Kidney (tissue), 14 donors: ENCODE measurements around the gene ARSI. TPM values are rescaled to one million over a fixed set of nuclear protein-coding genes. Genes with fewer than 3 reads are reported as not detected.

Source experiments
- DNase-seq, 5 donors: peaks; one replicate each; pipeline ENCODE4 v3.0.0-alpha.2; 2013 to 2020
- FAIRE-seq: peaks from 2 replicates; lab custom pipeline; 2012; peaks lifted over from hg19 to GRCh38; lab: Jason Lieb, UNC
- H3K27ac ChIP-seq, 2 donors: one replicate each; pipeline ENCODE4 v1.7.0; 2013; ENCODE audit warnings: low read depth in 2 of 2, low read length in 2 of 2, inconsistent platforms in 1 of 2
- H3K27me3 ChIP-seq: one replicate; pipeline ENCODE4 v1.7.1; 2013; ENCODE audit warnings: low read length, inconsistent platforms; ENCODE audit not compliant: control insufficient read depth, insufficient read depth
- H3K36me3 ChIP-seq, 3 donors: one replicate each; pipeline versions ENCODE4 v1.7.0 to v1.7.1; 2013; ENCODE audit warnings: low read length in 3 of 3, control low read depth in 1 of 3, inconsistent platforms in 1 of 3; ENCODE audit not compliant: insufficient read depth in 3 of 3, control insufficient read depth in 2 of 3
- H3K4me1 ChIP-seq, 3 donors: one replicate each; pipeline versions ENCODE4 v1.7.0 to v1.7.1; 2013; ENCODE audit warnings: low read length in 3 of 3, inconsistent platforms in 1 of 3, low read depth in 1 of 3; ENCODE audit not compliant: control insufficient read depth in 2 of 3, insufficient read depth in 2 of 3
- H3K4me3 ChIP-seq, 3 donors: one replicate each; pipeline versions ENCODE4 v1.7.0 to v1.8.1; 2013; ENCODE audit warnings: low read length in 3 of 3, control low read depth in 1 of 3, inconsistent platforms in 1 of 3
- H3K9ac ChIP-seq, 3 donors: one replicate each; pipeline versions ENCODE4 v1.7.0 to v1.7.1; 2013; ENCODE audit warnings: low read length in 3 of 3, control low read depth in 1 of 3, inconsistent platforms in 1 of 3
- H3K9me3 ChIP-seq, 3 donors: one replicate each; pipeline versions ENCODE4 v1.7.0 to v1.7.1; 2013; ENCODE audit warnings: low read length in 3 of 3, control low read depth in 1 of 3, inconsistent platforms in 1 of 3; ENCODE audit not compliant: control insufficient read depth in 2 of 3, insufficient read depth in 1 of 3
- intact Hi-C: fragments of 100-400 bp; cut with DNase I; formaldehyde crosslinking; loops from one replicate; pipeline ENCODE4 v1.11.1; 2022
- polyA plus RNA-seq: library from polyadenylated mRNA; stranded (reverse); fragments of 350-450 nt; fragmentation: Illumina TruSeq; extraction: RNeasy Lipid Tissue Mini Kit (QIAGEN cat#74804); gene quantifications from one replicate; pipeline ENCODE4 v1.2.3, GENCODE V29; 2014; ENCODE audit warnings: low read depth, low replicate concordance; ENCODE audit not compliant: insufficient read depth
- total RNA-seq: library from RNA; stranded (reverse); fragmentation: NEBNext Ultra II Directional; extraction: Animal tissue kit (Norgen Biotek cat#: 25700); gene quantifications from one replicate; pipeline ENCODE4 v1.2.1, GENCODE V29; 2021
- TF ChIP-seq, protein P1 (sequence below): IDR thresholded peaks from 3 replicates; pipeline ENCODE4 v1.5.1; 2012; ENCODE audit warnings: mild to moderate bottlenecking, moderate library complexity, borderline replicate concordance; ENCODE audit not compliant: insufficient read depth; ENCODE audit errors: extremely low read depth
- donor health status: control.
- donor health status: control.
- donor health status: control.
- donor health status: control.
- donor health status: control.
- donor health status: DM: yes; HTN: yes; CAD: no.
- donor health status: Normal renal cell carcinoma (clear cell type).

Gene ARSI
- total and polyA plus RNA-seq, 2 donors from 2014 or later: 0.57 to 1.1 TPM

DNA sequence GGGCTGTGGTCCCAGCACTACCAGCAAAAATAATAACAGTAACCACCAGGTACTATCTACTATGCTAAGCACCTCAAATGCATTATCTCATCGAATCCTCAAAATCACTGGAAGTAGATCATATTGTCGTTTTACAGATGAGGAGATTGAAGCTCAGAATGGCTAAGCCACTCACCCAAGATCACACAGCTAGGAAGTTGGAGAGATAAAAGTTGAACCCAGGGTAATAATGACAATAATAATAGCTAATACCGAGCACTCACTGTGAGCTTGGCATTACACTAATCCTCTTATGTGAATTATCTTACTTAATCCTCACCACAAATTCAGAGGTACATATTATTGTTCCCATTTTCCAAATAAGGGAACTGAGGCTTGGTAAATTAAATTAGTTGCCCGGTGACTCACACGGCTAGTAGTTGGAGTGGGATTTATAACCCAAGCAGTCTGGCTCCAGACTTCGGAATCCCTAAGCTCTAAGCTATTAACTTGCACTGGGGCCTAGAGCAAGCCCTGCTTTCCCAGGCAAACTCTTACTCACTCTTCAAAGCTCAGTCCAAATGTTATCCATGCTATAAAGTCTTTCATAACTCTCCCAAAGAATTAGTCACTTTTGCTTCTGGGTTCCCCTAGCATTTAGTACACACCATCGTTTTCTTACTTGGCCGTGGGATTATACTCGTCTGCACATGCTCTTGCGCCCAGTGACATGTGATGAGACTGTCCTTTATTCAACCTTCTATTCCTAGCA lies 3.8 kb downstream of the ARSI start:
- no peak overlapping the region for H3K4me3 ChIP-seq

DNA sequence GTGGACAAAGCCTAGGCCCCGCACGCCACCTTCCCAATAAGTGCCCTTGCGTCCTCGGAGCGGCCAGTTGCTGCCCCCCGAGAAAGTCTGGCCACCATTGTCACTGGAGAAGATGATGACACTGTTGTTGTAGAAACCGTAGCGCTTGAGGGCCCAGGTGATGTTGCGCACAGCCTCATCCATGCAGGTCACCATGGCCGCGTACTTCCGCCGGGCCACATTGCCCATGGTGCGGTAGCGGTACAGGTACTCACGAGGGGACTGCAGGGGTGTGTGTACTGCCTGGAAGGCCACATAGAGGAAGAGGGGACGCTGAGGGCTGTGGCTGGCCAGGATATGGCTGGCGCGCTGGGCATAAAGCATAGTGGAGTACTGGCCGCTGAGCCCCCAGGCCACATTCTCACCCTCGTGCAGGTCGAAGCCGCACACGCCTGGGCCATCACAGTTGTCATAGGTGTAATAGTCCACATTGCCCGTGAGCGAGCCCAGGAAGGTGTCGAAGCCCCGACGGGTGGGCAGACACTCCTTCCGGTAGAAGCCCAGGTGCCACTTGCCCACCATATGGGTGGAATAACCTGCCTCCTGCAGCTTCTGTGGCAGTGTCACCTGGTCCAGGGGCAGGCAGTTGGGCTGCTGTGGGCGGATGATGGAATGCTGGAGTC lies 4.6 kb downstream of the ARSI start:
- H3K4me1 ChIP-seq: peaks cover 0 to 11% (median under 1%) of the 10 kb centered on the region in 3 donors
- no peaks in the 10 kb centered on the region for H3K36me3 ChIP-seq
- H3K27ac ChIP-seq: no peak overlapping the region

More for the DNA sequence above, 3.8 kb downstream of the ARSI start:
- TF ChIP-seq, protein P1, sequence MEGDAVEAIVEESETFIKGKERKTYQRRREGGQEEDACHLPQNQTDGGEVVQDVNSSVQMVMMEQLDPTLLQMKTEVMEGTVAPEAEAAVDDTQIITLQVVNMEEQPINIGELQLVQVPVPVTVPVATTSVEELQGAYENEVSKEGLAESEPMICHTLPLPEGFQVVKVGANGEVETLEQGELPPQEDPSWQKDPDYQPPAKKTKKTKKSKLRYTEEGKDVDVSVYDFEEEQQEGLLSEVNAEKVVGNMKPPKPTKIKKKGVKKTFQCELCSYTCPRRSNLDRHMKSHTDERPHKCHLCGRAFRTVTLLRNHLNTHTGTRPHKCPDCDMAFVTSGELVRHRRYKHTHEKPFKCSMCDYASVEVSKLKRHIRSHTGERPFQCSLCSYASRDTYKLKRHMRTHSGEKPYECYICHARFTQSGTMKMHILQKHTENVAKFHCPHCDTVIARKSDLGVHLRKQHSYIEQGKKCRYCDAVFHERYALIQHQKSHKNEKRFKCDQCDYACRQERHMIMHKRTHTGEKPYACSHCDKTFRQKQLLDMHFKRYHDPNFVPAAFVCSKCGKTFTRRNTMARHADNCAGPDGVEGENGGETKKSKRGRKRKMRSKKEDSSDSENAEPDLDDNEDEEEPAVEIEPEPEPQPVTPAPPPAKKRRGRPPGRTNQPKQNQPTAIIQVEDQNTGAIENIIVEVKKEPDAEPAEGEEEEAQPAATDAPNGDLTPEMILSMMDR: no peak
- DNase-seq (no peak), FAIRE-seq (no peak)
- no peaks in the 10 kb centered on the region for H3K9me3 ChIP-seq
- no peak overlapping the region for H3K9ac ChIP-seq
- intact Hi-C loops: no loop called here
- H3K36me3 ChIP-seq: no peaks in the 10 kb centered on the region
- H3K27me3 ChIP-seq: peaks cover 3% of the 10 kb centered on the region
- no peak overlapping the region for H3K27ac ChIP-seq
- H3K4me1 ChIP-seq: peaks cover 3 to 14% (median 5%) of the 10 kb centered on the region in 3 donors

DNA sequence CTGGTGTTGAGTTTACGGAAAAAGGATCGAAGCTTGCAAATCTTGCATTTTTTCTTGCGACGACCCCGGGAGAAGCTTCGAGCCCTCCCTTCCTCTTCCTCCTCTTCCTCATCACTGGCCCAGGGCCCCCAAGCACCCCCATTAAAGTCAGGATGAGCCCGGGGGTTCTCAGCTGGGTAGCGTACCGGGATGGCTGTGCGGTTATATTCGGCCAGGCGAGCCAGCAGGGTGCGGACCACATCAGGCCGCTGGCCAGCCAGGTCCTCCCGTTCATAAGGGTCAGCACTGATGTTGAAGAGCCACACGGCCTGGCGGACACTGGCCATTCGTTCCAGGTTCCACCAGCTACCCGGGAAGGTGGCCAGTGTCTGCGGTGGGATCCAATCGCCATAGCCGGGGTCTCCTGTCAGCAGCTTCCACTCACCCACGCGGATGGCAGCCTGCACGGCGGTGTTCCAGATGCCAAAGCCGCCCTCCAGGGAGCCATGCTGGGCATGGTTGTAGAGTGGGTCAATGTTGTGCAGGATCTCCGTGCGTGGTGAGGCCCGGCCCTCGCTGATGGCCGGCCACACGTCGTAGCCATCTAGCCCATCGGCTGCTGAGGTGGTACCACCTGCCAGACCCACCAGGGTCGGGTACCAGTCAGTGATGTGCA lies 5.3 kb downstream of the ARSI start:
- DNase-seq (peak in 1 of 5 donors; percentile 28), FAIRE-seq (no peak)
- Histone ChIP-seq H3K9me3 (no peaks in the 10 kb centered on the region), H3K4me1 (peaks cover 0 to 10% (median 0%) of the 10 kb centered on the region in 3 donors), H3K27ac (no peak overlapping the region), H3K4me3 (no peak overlapping the region), H3K9ac (no peak overlapping the region), H3K36me3 (no peaks in the 10 kb centered on the region), H3K27me3 (peaks cover 3% of the 10 kb centered on the region)
- TF ChIP-seq, protein P1: no peak
- intact Hi-C loops: no loop called here

More for the DNA sequence above, 4.6 kb downstream of the ARSI start:
- Histone ChIP-seq H3K27me3 (peaks cover 3% of the 10 kb centered on the region), H3K4me3 (no peak overlapping the region), H3K9me3 (no peaks in the 10 kb centered on the region), H3K9ac (no peak overlapping the region)
- FAIRE-seq (no peak), DNase-seq (no peak)
- TF ChIP-seq, protein P1: no peak
- intact Hi-C loops: no loop called here
